ENCODE data around the gene PGBD5. TPM values are rescaled to one million over a fixed set of nuclear protein-coding genes. Genes with fewer than 3 reads are reported as not detected.

Gene PGBD5
- total and polyA plus RNA-seq, 2 experiments from 2014 or later = 0.82 to 2.4 TPM

- DNase-seq (ENCODE audit: low spot score) = no peak
- H2AFZ ChIP-seq = no peak overlapping the region
- H4K20me1 ChIP-seq (ENCODE audit: insufficient read depth, poor library complexity, severe bottlenecking) = no peaks in the 10 kb centered on the region
- H3K79me2 ChIP-seq = no peaks in the 10 kb centered on the region
- H3K9me2 ChIP-seq (replicated peaks; ENCODE audit: insufficient read depth) = no peaks in the 10 kb centered on the region
- H3K4me1 ChIP-seq (ENCODE audit: insufficient read depth) = no peaks in the 10 kb centered on the region
- no peaks in the 10 kb centered on the region for H3K36me3 ChIP-seq (replicated peaks; ENCODE audit: insufficient read depth, low read depth)
- no peak overlapping the region for H3K4me2 ChIP-seq
- H3K27ac ChIP-seq = no peak overlapping the region
- WGBS (ENCODE audit: low lambda C conversion rate, missing lambda C conversion rate) = 94% methylated on average over 20 of the region's 20 CpGs
- H3K9me3 ChIP-seq (ENCODE audit: low read depth) = no peaks in the 10 kb centered on the region
- no peaks in the 10 kb centered on the region for H3K27me3 ChIP-seq
- no peak overlapping the region for H3K4me3 ChIP-seq
- TF ChIP-seq EZH2phosphoT487 (IDR thresholded peaks at IDR 0.05; ENCODE audit: low read depth, severe bottlenecking, unreplicated experiment) (no peak), CTCF (IDR thresholded peaks at IDR 0.05; ENCODE audit: poor library complexity) (no peak), EZH2 (IDR thresholded peaks at IDR 0.05; ENCODE audit: borderline replicate concordance) (no peak)
These were observed 92.3 kb downstream of the PGBD5 start for GRCh38 chr1:230333590-230334446.

GRCh38 chr1:230332575-230333066, 93.5 kb downstream of the PGBD5 start:
- Histone ChIP-seq H3K4me2 (peak overlapping the region; percentile 72), H2AFZ (peak overlapping the region; percentile 64), H3K27me3 (no peaks in the 10 kb centered on the region), H3K4me1 (ENCODE audit: insufficient read depth) (no peaks in the 10 kb centered on the region), H3K79me2 (no peaks in the 10 kb centered on the region), H4K20me1 (ENCODE audit: insufficient read depth, poor library complexity, severe bottlenecking) (no peaks in the 10 kb centered on the region), H3K9me3 (ENCODE audit: low read depth) (no peaks in the 10 kb centered on the region), H3K27ac (peak overlapping the region; percentile 54), H3K4me3 (peak overlapping the region; percentile 11), H3K36me3 (replicated peaks; ENCODE audit: insufficient read depth, low read depth) (no peaks in the 10 kb centered on the region), H3K9me2 (replicated peaks; ENCODE audit: insufficient read depth) (no peaks in the 10 kb centered on the region)
- DNase-seq (ENCODE audit: low spot score) = peak; percentile 44
- TF ChIP-seq EZH2phosphoT487 (IDR thresholded peaks at IDR 0.05; ENCODE audit: low read depth, severe bottlenecking, unreplicated experiment) = no peak
- no peak for TF ChIP-seq CTCF (IDR thresholded peaks at IDR 0.05; ENCODE audit: poor library complexity)
- TF ChIP-seq EZH2 (IDR thresholded peaks at IDR 0.05; ENCODE audit: borderline replicate concordance) = no peak
- 50% methylated on average over 29 of the region's 29 CpGs for WGBS (ENCODE audit: low lambda C conversion rate, missing lambda C conversion rate)

- no peaks in the 10 kb centered on the region for H4K20me1 ChIP-seq (ENCODE audit: insufficient read depth, poor library complexity, severe bottlenecking)
- no peaks in the 10 kb centered on the region for H3K4me1 ChIP-seq (ENCODE audit: insufficient read depth)
- no peaks in the 10 kb centered on the region for H3K9me2 ChIP-seq (replicated peaks; ENCODE audit: insufficient read depth)
- H3K9me3 ChIP-seq (ENCODE audit: low read depth) = no peaks in the 10 kb centered on the region
- H3K36me3 ChIP-seq (replicated peaks; ENCODE audit: insufficient read depth, low read depth) = no peaks in the 10 kb centered on the region
- peak overlapping the region; percentile 11 for H3K4me3 ChIP-seq
- DNase-seq (ENCODE audit: low spot score) = no peak
- TF ChIP-seq CTCF (IDR thresholded peaks at IDR 0.05; ENCODE audit: poor library complexity) (no peak), EZH2 (IDR thresholded peaks at IDR 0.05; ENCODE audit: borderline replicate concordance) (no peak), EZH2phosphoT487 (IDR thresholded peaks at IDR 0.05; ENCODE audit: low read depth, severe bottlenecking, unreplicated experiment) (no peak)
- WGBS (ENCODE audit: low lambda C conversion rate, missing lambda C conversion rate) = 51% methylated on average over 8 of the region's 8 CpGs
- peak overlapping the region; percentile 64 for H2AFZ ChIP-seq
- H3K4me2 ChIP-seq = peak overlapping the region; percentile 72
- no peaks in the 10 kb centered on the region for H3K27me3 ChIP-seq
- H3K79me2 ChIP-seq = no peaks in the 10 kb centered on the region
- H3K27ac ChIP-seq = peak overlapping the region; percentile 54
These were observed 94.1 kb downstream of the PGBD5 start for GRCh38 chr1:230332061-230332460.
